Thymus (tissue), 11 donors: ENCODE results near the gene DNAAF1. TPM values are rescaled to one million over a fixed set of nuclear protein-coding genes. Genes with fewer than 3 reads are reported as not detected.

ENCODE experiments used
- DNase-seq, 9 donors: peaks; one replicate each; pipeline ENCODE4 v3.0.0-alpha.2; 2013; ENCODE audit warnings: low spot score in 9 of 9, low read depth in 6 of 9, missing footprints in 1 of 9
- H3K27ac ChIP-seq, 2 donors: one replicate each; pipeline ENCODE4 v1.5.1; 2013; ENCODE audit warnings: control low read depth in 1 of 2, low read depth in 1 of 2, low read length in 1 of 2, mild to moderate bottlenecking in 1 of 2, moderate library complexity in 1 of 2
- H3K27me3 ChIP-seq, 2 donors: one replicate each; pipeline ENCODE4 v1.5.1; 2013; ENCODE audit warnings: low read length in 1 of 2; ENCODE audit not compliant: control insufficient read depth in 2 of 2, insufficient read depth in 1 of 2
- H3K36me3 ChIP-seq, 2 donors: one replicate each; pipeline ENCODE4 v1.5.1; 2013; ENCODE audit warnings: low read length in 1 of 2, mild to moderate bottlenecking in 1 of 2, moderate library complexity in 1 of 2; ENCODE audit not compliant: control insufficient read depth in 2 of 2, insufficient read depth in 2 of 2
- H3K4me1 ChIP-seq, 2 donors: one replicate each; pipeline ENCODE4 v1.5.1; 2013; ENCODE audit warnings: low read length in 2 of 2; ENCODE audit not compliant: control insufficient read depth in 2 of 2, insufficient read depth in 2 of 2
- H3K4me3 ChIP-seq, 2 donors: one replicate each; pipeline ENCODE4 v1.5.1; 2013; ENCODE audit warnings: low read length in 2 of 2, control low read depth in 1 of 2, mild to moderate bottlenecking in 1 of 2
- H3K9me3 ChIP-seq, 2 donors: one replicate each; pipeline ENCODE4 v1.5.1; 2013; ENCODE audit warnings: low read length in 1 of 2, mild to moderate bottlenecking in 1 of 2; ENCODE audit not compliant: control insufficient read depth in 2 of 2, insufficient read depth in 1 of 2
- WGBS: extraction: QIAGEN DNeasy Blood & Tissue Kit; methylation state at CpG from one replicate; pipeline ENCODE4 v1.1.7; 2013; 5-methylcytosine and 5-hydroxymethylcytosine counted together
- polyA plus RNA-seq: library from polyadenylated mRNA; stranded (reverse); fragments of 200-250 nt; gene quantifications from one replicate; pipeline ENCODE4 v1.2.3, GENCODE V29; 2013
- total RNA-seq: library from RNA; stranded (reverse); fragments of 120-200 nt; gene quantifications from one replicate; pipeline ENCODE4 v1.2.4, GENCODE V29; 2013
- donor health status: healthy.

The DNAAF1 gene
- total and polyA plus RNA-seq, 2 donors = 0.09 to 3.1 TPM

DNA sequence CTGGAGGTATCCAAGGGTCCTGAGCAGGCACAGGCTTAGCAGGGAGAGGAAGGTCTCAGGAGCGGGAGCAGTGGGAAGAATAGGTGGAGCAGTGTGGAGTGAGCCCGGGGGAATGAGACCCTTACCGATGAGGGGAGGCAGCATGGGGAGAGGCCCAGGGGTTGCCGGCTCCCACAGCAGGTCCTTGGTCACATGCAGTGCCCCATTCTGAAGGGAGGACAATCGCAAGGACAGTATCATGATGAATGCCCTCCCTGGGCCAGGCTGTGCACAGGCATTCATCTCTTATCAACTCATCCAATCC lies 38.4 kb downstream of the DNAAF1 start:
- DNase-seq = no peak
- Histone ChIP-seq H3K27me3 (no peaks in the 10 kb centered on the region), H3K27ac (no peak overlapping the region), H3K4me1 (peaks cover 4 to 10% of the 10 kb centered on the region in 2 donors), H3K9me3 (no peaks in the 10 kb centered on the region), H3K4me3 (no peak overlapping the region), H3K36me3 (peaks cover 33 to 60% of the 10 kb centered on the region in 2 donors)
- WGBS = over 99% methylated on average over 5 of the region's 5 CpGs

DNA sequence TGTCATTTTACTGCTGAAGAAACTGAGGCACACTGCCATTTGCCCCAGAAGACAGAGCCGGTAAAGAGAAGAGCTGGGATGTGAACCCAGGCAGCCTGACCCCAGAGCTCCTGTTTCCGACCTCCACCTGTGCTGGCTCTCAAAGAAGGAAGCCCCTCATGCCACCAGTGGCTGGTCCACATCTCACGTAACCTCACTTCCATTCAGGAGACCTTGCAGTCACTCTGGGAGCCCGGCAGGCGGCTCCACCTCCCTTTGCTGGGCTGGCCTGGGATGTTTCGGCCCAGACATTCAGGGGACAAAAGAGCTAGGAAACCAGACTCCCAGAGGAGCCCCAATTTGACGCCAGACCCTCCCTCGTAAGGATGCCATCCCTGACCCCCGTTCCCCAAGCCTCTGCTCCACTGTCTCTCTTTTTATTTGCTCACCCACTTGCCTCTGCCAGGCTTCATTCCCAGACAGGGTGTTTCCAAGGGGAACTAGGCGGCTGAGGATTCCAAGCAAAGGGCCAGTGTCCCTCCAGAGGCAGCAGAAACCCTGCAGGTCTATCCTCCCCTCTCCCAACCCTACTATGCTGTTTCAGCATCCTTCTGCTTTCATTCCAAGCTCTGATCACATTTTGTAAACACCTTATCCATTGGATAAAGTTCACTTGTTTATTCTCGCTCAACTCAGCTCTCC lies 38.9 kb downstream of the DNAAF1 start:
- Histone ChIP-seq H3K9me3 (no peaks in the 10 kb centered on the region), H3K4me3 (no peak overlapping the region), H3K4me1 (peaks cover 4 to 10% of the 10 kb centered on the region in 2 donors), H3K27ac (no peak overlapping the region), H3K27me3 (no peaks in the 10 kb centered on the region), H3K36me3 (peaks cover 30 to 54% of the 10 kb centered on the region in 2 donors)
- DNase-seq = no peak
- WGBS = 98% methylated on average over 11 of the region's 11 CpGs

DNA sequence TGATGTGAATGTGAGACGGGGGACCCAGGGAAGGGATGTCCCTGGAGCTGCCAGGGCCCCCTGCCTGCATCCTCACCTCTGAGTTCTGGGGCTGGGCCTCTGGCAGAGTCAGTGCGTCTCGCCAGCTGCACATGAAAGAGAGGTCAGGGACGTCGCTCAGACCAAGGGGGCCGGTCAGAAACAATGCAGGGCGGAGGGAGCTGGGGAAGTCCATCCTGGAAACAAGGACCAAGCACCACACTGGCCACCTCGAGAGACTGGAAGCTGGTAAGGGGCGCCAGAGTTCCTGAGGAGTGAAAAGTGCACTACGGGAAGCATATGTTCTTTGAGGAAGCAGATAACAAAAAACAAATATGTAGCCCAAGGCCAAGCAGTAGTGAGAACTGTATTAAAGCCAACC lies 39.7 kb downstream of the DNAAF1 start:
- no peak for DNase-seq
- no peak overlapping the region for H3K4me3 ChIP-seq

DNA sequence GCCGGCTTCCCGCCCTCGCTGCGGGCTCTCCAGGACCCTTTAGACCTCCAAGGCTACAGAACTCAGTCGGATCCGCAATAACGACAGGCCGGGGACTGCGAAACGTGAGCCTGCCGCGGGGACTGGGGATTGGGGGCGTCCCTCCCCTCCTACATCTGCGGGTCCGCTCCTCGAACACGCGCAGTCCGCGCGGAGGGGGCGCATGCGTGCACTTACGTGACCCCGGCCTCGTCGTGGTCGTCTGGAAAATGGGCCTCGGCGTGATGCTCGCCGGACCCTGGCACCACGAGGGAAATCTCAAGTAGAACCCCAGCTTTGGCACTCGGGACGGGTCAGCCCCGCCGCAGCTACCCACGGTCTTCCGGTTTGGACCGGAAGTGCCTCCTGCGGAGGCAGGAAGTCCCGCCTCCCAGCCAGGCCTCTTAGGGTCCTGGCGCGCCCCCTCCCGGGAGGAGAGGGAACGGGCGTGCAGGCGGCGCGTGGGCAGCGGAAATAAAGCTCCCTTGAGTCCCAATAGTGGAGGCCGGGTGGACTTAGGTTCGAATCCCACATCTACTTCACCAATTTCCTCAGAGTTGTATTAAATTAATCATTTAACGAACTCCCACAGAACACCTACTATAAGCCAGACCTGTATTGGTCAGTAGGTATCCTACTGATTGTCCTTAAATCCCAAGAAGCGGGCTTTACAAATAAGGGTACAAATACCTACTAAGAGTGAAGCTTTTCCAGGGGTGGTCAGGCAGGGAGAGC lies 41.8 kb downstream of the DNAAF1 start, which contains the start of gene TAF1C:
Gene TAF1C (minus strand): TSS at position 373 of the 753 bp plus-strand sequence. CDS start 2,069 bp downstream, outside the sequence.
- H3K4me1 ChIP-seq = peaks cover 4 to 10% of the 10 kb centered on the region in 2 donors
- peak; percentile 77 to 97 (median 93) for DNase-seq
- H3K27me3 ChIP-seq = no peaks in the 10 kb centered on the region
- H3K36me3 ChIP-seq = peaks cover 18 to 26% of the 10 kb centered on the region in 2 donors
- peak within 1 kb of the TSS in 1 of 2 donors; percentile 77 for H3K27ac ChIP-seq
- 3% methylated on average over 55 of the region's 55 CpGs for WGBS
- no peaks in the 10 kb centered on the region for H3K9me3 ChIP-seq
- H3K4me3 ChIP-seq = peak within 1 kb of the TSS; percentile 77 to 92

More for the DNA sequence above, 39.7 kb downstream of the DNAAF1 start:
- Histone ChIP-seq H3K36me3 (peaks cover 25 to 47% of the 10 kb centered on the region in 2 donors), H3K9me3 (no peaks in the 10 kb centered on the region), H3K27me3 (no peaks in the 10 kb centered on the region), H3K4me1 (peaks cover 4 to 10% of the 10 kb centered on the region in 2 donors), H3K27ac (no peak overlapping the region)
- WGBS = 98% methylated on average over 10 of the region's 10 CpGs

DNA sequence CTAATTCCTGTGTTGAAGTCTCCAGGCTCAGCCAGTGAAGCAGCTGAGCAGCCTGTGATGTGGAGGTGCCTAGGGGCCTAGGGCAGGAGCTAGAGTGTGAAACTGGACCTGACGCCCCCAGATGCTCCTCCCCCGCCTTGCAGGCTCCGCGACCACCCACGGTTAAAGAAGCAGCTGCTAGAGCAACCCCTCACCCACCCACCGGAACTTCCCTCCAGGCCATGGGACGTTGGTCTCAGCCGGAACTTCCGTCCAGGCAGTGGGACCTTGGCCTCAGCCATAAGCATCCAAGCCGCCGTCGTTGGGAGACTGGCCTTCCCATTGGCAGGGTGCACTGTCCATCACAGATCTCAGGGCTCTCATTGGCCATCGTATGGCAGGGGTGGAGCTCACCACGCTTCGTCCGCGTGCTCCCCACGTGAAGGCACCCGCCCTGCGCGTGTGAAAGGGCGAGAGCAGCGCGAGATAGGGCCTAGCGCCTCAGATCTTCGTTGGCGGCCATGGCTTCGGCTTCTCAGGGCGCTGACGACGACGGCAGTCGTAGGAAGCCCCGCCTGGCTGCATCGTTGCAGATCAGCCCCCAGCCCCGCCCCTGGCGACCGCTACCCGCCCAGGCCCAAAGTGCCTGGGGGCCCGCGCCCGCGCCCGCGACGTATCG lies 45.8 kb downstream of the DNAAF1 start, which contains the start of gene ADAD2:
Gene ADAD2 (plus strand): TSS at position 427 of the 658 bp plus-strand sequence. CDS start 74 bp downstream, at position 501.
- Histone ChIP-seq H3K9me3 (no peaks in the 10 kb centered on the region), H3K4me1 (peaks cover 22 to 26% of the 10 kb centered on the region in 2 donors), H3K27ac (no peak within 1 kb of the TSS), H3K27me3 (no peaks in the 10 kb centered on the region), H3K4me3 (no peak within 1 kb of the TSS), H3K36me3 (no peaks in the 10 kb centered on the region)
- no peak for DNase-seq
- 97% methylated on average over 47 of the region's 47 CpGs for WGBS

DNA sequence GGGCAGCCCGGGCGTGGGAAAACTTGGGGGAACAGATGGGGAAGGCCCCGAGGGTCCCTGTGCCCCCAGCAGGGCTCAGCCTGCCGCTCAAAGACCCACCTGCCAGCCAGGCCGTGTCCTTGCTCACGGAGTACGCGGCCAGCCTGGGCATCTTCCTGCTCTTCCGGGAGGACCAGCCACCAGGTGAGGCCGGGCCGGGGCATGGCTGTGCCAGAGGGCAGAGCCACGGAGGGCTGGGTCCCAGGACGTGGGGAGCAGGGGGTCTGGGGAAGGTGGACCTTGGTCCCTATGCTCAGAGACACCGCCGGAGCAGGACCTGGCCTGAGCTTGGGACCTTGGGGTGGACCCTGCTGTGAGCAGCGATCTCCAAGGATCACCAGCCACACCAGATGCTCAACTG lies 46.4 kb downstream of the DNAAF1 start:
- WGBS = 96% methylated on average over 16 of the region's 16 CpGs
- peaks cover 18 to 20% of the 10 kb centered on the region in 2 donors for H3K4me1 ChIP-seq
- DNase-seq = no peak

DNA sequence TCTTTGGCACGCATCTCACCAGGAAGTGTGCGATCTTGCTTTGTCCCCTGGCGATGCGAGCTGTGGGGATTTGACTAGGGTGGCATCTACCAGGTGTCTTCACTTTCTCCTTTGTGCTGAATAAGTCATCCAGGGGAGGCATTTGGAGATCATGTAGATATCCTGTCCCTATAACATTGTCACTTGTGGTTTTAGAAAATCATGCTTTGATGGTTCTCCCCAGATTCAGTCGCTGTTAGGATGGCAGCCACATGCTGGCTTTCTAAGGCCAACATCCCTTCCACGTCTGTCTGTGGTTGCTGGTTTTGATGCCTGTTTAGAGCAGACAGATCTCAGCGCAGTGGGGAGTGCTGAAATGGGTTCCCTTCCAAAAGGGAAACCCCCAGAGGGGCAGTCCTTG lies 48.4 kb downstream of the DNAAF1 start:
- Histone ChIP-seq H3K9me3 (no peaks in the 10 kb centered on the region), H3K27me3 (peaks cover 0 to 3% of the 10 kb centered on the region in 2 donors), H3K4me3 (no peak overlapping the region), H3K36me3 (no peaks in the 10 kb centered on the region), H3K27ac (peak overlapping the region; percentile 37 to 56), H3K4me1 (peaks cover 18 to 22% of the 10 kb centered on the region in 2 donors)
- WGBS = 10% methylated on average over 7 of the region's 7 CpGs
- peak in 5 of 9 donors; percentile 21 to 63 (median 32) for DNase-seq

More for the DNA sequence above, 46.4 kb downstream of the DNAAF1 start:
- H3K4me3 ChIP-seq = no peak overlapping the region
- H3K9me3 ChIP-seq = no peaks in the 10 kb centered on the region
- no peaks in the 10 kb centered on the region for H3K27me3 ChIP-seq
- H3K36me3 ChIP-seq = no peaks in the 10 kb centered on the region
- H3K27ac ChIP-seq = no peak overlapping the region

DNA sequence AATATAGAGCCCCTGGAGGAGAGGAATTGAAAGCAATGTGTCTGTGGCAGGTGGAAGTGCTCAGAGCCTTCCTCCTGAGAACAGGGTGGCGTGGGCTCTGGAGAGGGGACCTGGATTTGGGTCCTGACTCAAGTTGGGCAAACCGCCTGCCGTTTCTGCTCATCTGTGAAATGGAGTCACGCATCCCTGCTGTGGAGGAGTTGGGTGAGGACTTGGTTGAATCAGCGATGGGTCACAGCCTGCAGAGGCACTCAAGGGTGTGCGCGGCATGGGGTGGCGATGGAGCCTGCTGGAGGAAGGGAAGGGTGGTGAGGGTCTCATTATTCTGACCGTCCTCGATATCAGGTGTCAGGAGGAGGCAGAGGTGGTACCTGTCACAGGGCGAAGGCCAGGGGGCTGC lies 48.9 kb downstream of the DNAAF1 start:
- H3K4me3 ChIP-seq = peak overlapping the region in 1 of 2 donors; percentile 14
- H3K4me1 ChIP-seq = peaks cover 18 to 22% of the 10 kb centered on the region in 2 donors
- 81% methylated on average over 11 of the region's 11 CpGs for WGBS
- no peak for DNase-seq
- peak overlapping the region; percentile 37 to 50 for H3K27ac ChIP-seq
- no peaks in the 10 kb centered on the region for H3K9me3 ChIP-seq
- H3K36me3 ChIP-seq = no peaks in the 10 kb centered on the region
- H3K27me3 ChIP-seq = peaks cover 0 to 7% of the 10 kb centered on the region in 2 donors
